ENCODE data around the gene EXOC4.

DNA sequence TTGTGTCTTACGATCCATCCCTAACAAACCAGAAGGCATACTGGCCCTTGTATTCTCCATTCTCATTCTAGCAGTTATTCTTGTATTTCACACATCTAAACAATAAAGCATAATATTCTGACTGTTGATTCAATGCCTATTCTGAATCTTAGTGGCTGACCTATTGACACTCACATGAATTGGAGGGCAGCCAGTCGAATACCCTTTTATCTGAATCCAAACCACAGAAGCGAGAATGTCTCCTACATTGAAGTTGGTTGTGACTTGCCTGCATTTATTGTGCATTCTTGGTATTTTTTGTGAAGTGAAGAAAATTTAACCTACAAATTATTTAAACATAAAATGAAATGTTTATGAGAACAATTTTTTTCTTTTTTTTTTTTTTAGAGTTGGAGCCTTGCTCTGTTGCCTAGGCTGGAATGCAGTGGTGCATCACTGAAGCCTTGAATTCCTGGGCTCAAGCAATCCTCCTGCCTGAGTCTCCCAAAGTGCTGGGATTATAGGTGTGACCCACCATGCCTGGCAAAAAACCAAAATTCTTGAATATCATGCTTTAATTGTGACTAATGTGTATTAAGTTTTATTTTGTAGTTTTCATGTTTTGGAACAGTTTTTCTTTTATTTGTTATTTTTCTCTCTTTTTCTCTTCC lies 22.7 kb downstream of the EXOC4 start:
- no peak for TF ChIP-seq ZNF274 (IDR thresholded peaks at IDR 0.05; ENCODE audit: low read depth, low read length)
- TF ChIP-seq SUZ12 (IDR thresholded peaks at IDR 0.05; ENCODE audit: extremely low read depth, insufficient read depth, insufficient read length), result no peak
- TF ChIP-seq YY1 (IDR thresholded peaks at IDR 0.05; ENCODE audit: insufficient read depth, insufficient read length), result no peak

All from NT2/D1 (cell line).